Rectal smooth muscle tissue (tissue), 1 donor: ENCODE measurements around the gene ATP6AP1.

ENCODE experiments used
- H3K27ac ChIP-seq: one replicate; pipeline ENCODE4 v1.7.0; 2013; ENCODE audit warnings: low read depth, low read length, inconsistent platforms
- H3K27me3 ChIP-seq: one replicate; pipeline ENCODE4 v1.7.0; 2013; ENCODE audit warnings: low read length; ENCODE audit not compliant: control insufficient read depth, insufficient read depth
- H3K36me3 ChIP-seq: one replicate; pipeline ENCODE4 v1.7.0; 2013; ENCODE audit warnings: low read length; ENCODE audit not compliant: control insufficient read depth, insufficient read depth
- H3K4me1 ChIP-seq: one replicate; pipeline ENCODE4 v1.7.0; 2013; ENCODE audit warnings: low read length; ENCODE audit not compliant: control insufficient read depth, insufficient read depth
- H3K4me3 ChIP-seq: one replicate; pipeline ENCODE4 v1.7.0; 2013; ENCODE audit warnings: low read length
- H3K9ac ChIP-seq: one replicate; pipeline ENCODE4 v1.7.0; 2013; ENCODE audit warnings: low read length

The ATP6AP1 gene

DNA sequence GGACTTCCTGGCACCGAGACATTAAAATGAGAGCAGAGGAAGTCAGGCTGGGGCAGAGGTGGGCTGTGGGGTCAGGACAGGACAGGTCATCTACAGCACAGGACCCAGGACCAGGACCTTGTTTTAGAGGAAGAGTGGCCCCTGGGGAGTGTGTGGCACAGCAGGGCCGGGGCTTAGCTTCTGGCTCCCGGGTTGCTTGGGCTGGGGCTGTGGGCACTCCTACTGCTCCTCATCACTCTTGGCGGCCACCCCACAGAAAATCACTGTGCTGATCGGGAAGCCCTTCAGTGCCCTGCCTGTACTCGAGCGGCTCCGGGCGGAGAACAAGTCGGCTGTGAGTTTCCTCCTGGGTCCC is 8.1 kb upstream of the ATP6AP1 start:
- Histone ChIP-seq H3K4me1 (no peaks in the 10 kb centered on the region), H3K36me3 (no peaks in the 10 kb centered on the region), H3K27me3 (peaks cover 3% of the 10 kb centered on the region), H3K27ac (no peak overlapping the region), H3K4me3 (no peak overlapping the region), H3K9ac (no peak overlapping the region)

DNA sequence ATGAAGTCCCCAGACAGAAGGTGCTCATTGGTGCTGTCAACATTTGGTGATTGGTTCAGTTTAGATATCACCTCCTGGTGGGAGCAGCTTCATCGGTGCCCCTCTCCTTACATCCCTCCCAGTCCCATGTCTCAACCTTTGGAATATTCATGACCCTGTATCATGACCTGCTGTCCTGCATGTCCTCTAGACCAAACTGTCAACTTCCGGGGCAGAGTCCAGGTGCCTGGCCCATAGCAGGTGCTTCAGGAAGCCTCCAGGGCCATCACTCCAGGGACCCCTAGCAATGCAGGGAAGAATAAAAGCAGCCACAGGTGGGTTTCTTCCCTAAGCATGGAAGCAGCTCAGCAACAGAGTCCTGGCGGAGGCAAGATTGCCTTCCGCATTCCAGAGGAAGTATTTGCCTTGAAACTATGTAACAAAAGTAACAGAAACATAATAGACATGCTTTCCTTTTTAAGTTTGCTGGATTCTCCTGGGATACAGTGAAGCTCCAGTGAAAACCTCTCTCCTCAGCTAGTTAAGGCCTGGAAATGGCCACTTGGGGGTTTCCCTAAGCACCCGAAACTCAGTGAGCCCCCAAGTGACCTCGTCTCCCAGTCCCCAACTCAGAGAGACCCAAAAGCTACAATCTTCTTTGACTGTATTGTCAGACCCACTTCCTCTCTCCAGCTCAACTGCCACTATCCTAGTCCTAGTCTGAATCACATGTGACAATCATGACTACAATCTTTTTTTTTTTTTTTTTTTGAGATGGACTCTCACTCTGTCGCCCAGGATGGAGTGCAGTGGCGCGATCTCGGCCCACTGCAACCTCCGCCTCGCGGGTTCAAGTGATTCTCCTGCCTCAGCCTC is 1.3 kb upstream of the ATP6AP1 start:
- no peak overlapping the region for H3K4me3 ChIP-seq
- no peak overlapping the region for H3K27ac ChIP-seq
- H3K4me1 ChIP-seq = peaks cover 6% of the 10 kb centered on the region
- H3K27me3 ChIP-seq = no peaks in the 10 kb centered on the region
- peaks cover 1% of the 10 kb centered on the region for H3K36me3 ChIP-seq
- H3K9ac ChIP-seq = no peak overlapping the region

GRCh38 chrX:154429711-154430110 is 1.2 kb downstream of the ATP6AP1 start:
- no peak overlapping the region for H3K9ac ChIP-seq
- H3K4me1 ChIP-seq = peaks cover 6% of the 10 kb centered on the region
- H3K27ac ChIP-seq = no peak overlapping the region
- no peaks in the 10 kb centered on the region for H3K27me3 ChIP-seq
- H3K36me3 ChIP-seq = peaks cover 12% of the 10 kb centered on the region
- H3K4me3 ChIP-seq = peak overlapping the region; percentile 77

GRCh38 chrX:154430479-154430878 is 2.0 kb downstream of the ATP6AP1 start:
- Histone ChIP-seq H3K27ac (no peak overlapping the region), H3K36me3 (peaks cover 12% of the 10 kb centered on the region), H3K4me3 (no peak overlapping the region), H3K27me3 (no peaks in the 10 kb centered on the region), H3K4me1 (peaks cover 6% of the 10 kb centered on the region), H3K9ac (no peak overlapping the region)

DNA sequence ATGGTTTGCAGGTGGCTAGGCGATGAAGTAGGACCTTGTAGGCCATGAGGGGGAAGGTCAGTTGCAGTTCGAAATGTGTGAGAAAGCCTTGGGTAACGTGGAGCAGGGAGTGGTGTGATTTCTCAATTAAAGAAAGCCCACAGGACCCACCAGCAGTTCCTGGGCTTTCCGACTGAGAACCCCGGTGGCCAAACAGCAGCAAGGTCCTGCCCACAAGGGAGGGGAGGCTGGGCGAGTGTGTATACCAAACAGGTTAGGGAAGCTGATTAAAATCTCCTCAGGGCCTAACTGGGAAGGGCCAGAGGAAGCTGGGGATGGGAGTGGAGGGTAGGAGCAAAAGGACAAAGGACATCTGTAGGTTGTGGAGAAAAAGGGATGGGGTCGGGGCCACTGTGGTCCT is 2.4 kb downstream of the ATP6AP1 start:
- H3K27me3 ChIP-seq = no peaks in the 10 kb centered on the region
- no peak overlapping the region for H3K27ac ChIP-seq
- H3K4me1 ChIP-seq = peaks cover 6% of the 10 kb centered on the region
- peaks cover 12% of the 10 kb centered on the region for H3K36me3 ChIP-seq
- H3K9ac ChIP-seq = no peak overlapping the region
- H3K4me3 ChIP-seq = no peak overlapping the region

DNA sequence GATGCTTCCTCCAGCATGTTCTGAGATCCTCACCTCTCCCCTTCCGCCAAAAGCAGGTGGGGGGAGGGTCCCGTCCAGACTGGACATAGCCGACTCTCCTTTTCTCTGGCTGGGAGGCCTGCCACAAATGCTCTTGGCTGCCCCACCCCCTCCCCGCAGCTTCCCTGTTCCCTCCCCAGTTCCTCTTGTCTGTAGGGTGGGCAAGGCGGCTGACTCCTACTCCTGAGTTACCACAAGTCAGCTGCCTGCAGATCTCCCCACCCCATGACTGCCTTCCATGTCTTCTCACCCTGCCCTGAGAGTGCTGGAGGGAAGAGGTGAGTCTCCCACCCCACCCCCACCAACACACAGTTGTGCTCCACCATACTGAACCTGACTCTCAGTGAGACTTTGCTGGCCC is 2.9 kb downstream of the ATP6AP1 start:
- Histone ChIP-seq H3K36me3 (peaks cover 12% of the 10 kb centered on the region), H3K4me1 (peaks cover 6% of the 10 kb centered on the region), H3K27me3 (no peaks in the 10 kb centered on the region), H3K4me3 (no peak overlapping the region), H3K9ac (no peak overlapping the region), H3K27ac (no peak overlapping the region)

- Histone ChIP-seq H3K4me1 (peaks cover 6% of the 10 kb centered on the region), H3K27me3 (no peaks in the 10 kb centered on the region), H3K27ac (no peak overlapping the region), H3K36me3 (peaks cover 12% of the 10 kb centered on the region), H3K9ac (no peak overlapping the region), H3K4me3 (no peak overlapping the region)
Observed at GRCh38 chrX:154432210-154432609, 3.7 kb downstream of the ATP6AP1 start.

- Histone ChIP-seq H3K9ac (no peak overlapping the region), H3K27me3 (no peaks in the 10 kb centered on the region), H3K36me3 (peaks cover 12% of the 10 kb centered on the region), H3K27ac (no peak overlapping the region), H3K4me3 (no peak overlapping the region), H3K4me1 (peaks cover 10% of the 10 kb centered on the region)
Observed at GRCh38 chrX:154433605-154434004, 5.1 kb downstream of the ATP6AP1 start.

DNA sequence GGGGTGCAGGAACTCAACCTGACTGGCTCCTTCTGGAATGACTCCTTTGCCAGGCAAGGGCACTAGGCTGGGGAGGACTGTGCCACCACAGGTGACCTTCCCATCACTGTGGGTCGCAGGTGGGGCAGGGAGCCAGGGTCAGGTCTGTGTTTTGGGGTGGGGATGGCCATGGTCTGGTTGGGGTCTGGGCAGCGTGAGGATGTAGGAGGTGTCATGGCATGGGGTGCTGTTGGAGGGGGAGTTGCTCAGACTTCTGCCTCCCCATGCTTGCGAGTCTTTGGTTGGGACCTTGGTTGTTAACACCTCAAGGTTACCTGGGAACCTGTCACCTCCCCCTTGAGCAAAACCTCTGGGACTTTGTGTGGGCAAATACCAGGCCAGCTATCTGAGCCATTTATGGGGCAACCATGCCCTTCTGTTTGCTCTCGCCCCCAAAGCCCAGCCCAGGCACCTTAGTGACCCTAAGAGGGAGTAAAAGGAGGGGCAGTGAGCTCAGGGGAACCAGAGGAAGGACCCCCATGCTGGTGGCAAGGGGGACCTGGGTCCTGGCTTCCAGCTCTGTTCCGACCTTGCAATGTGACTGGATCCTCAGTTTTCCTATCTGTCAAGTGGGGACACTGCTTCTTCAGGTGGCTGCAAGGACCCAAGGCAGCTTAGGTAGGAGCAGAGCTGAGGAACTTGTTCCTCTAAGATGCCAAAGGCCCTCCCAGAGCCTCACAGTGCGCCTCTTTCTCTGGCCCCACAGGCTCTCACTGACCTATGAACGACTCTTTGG is 6.1 kb downstream of the ATP6AP1 start:
- Histone ChIP-seq H3K4me3 (no peak overlapping the region), H3K36me3 (peaks cover 12% of the 10 kb centered on the region), H3K27ac (no peak overlapping the region), H3K4me1 (peaks cover 6% of the 10 kb centered on the region), H3K9ac (no peak overlapping the region), H3K27me3 (no peaks in the 10 kb centered on the region)

GRCh38 chrX:154435171-154435733 is 6.8 kb downstream of the ATP6AP1 start:
- Histone ChIP-seq H3K27me3 (no peaks in the 10 kb centered on the region), H3K36me3 (peaks cover 12% of the 10 kb centered on the region), H3K9ac (no peak overlapping the region), H3K4me1 (peaks cover 5% of the 10 kb centered on the region), H3K4me3 (no peak overlapping the region), H3K27ac (no peak overlapping the region)

DNA sequence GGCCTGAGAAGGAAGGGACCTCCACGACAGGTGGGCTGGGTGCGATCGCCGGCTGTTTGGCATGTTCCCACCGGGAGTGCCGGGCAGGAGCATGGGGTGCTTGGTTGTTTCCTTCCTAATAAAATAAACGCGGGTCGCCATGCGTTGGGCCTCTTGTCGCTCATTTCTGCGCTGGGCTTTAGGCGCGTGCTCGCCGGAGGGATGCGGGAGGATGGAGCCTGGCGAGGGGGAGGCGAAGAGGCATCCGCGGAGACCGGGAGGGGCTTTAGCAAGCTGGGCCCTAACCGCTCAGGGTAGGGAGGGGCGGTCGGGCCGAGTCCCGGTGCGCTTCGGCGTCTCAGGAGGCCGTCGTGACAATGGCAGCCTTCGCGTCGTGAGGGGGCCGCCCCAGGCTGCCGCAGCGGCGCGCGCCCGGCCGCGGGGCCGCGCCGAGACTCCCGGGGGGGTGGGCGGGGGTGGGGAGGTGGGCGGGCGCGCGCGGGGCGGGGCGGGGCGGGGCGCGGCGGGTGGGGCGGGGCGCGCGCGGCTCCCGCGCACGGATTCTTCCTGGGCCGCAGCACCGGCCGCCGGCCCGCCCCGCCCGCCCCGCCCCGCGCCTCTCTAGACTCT is 8.0 kb downstream of the ATP6AP1 start:
- Histone ChIP-seq H3K4me1 (peaks cover 5% of the 10 kb centered on the region), H3K27ac (peak overlapping the region; percentile 85), H3K36me3 (peaks cover 16% of the 10 kb centered on the region), H3K9ac (no peak overlapping the region), H3K4me3 (peak overlapping the region; percentile 74), H3K27me3 (no peaks in the 10 kb centered on the region)

- H3K36me3 ChIP-seq = peaks cover 17% of the 10 kb centered on the region
- H3K27me3 ChIP-seq = no peaks in the 10 kb centered on the region
- peak within 1 kb of the TSS; percentile 78 for H3K9ac ChIP-seq
- H3K4me1 ChIP-seq = peaks cover 5% of the 10 kb centered on the region
- peak within 1 kb of the TSS; percentile 85 for H3K27ac ChIP-seq
- H3K4me3 ChIP-seq = peak within 1 kb of the TSS; percentile 74
Observed at GRCh38 chrX:154436983-154437752, 8.7 kb downstream of the ATP6AP1 start, which contains the start of gene GDI1. Gene GDI1, plus strand, starts transcription at chrX:154437154. Its CDS starts 101 bp downstream, at chrX:154437255.
